ENCODE results near the gene SMIM35.
"Not testable (repeated sequence)": the region's sequence is repeated elsewhere in the genome, so short reads cannot be mapped to it uniquely, and the experiment has no call there.

DNA sequence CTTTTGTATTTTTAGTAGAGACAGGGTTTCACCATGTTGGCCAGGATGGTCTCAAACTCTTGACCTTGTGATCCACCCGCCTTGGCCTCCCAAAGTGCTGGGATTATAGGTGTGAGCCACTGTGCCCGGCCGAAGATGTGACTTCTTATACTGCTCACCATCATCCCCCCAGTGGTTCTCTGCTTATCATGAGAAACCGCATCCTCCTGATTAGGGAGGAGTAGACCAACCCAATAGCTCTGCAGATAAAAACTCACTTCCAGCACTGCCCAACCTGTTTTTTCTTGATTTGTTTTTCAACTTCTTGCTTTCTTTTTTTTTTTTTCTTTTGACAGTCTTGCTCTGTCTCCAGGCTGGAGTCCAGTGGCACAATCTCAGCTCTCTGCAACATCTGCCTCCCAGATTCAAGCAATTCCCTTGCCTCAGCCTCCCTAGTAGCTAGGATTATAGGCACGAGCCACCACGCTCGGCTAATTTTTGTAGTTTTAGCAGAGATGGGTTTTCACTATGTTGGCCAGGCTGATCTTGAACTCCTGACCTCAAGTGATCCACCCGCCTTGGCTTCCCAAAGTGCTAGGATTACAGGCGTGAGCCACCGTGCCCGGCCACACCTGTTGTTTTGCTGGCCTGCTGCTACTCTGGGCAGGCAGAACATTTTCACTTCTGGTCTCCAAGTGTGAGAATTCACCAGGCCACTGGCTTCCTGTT is 79.0 kb downstream of the SMIM35 start:
- TF ChIP-seq, protein P1, sequence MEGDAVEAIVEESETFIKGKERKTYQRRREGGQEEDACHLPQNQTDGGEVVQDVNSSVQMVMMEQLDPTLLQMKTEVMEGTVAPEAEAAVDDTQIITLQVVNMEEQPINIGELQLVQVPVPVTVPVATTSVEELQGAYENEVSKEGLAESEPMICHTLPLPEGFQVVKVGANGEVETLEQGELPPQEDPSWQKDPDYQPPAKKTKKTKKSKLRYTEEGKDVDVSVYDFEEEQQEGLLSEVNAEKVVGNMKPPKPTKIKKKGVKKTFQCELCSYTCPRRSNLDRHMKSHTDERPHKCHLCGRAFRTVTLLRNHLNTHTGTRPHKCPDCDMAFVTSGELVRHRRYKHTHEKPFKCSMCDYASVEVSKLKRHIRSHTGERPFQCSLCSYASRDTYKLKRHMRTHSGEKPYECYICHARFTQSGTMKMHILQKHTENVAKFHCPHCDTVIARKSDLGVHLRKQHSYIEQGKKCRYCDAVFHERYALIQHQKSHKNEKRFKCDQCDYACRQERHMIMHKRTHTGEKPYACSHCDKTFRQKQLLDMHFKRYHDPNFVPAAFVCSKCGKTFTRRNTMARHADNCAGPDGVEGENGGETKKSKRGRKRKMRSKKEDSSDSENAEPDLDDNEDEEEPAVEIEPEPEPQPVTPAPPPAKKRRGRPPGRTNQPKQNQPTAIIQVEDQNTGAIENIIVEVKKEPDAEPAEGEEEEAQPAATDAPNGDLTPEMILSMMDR (IDR thresholded peaks at IDR 0.05) = not testable (repeated sequence)
- not testable (repeated sequence) for TF ChIP-seq POLR2A (IDR thresholded peaks at IDR 0.05)
